K562 (cell line): ENCODE data around the gene RNF44. TPM values are rescaled to one million over a fixed set of nuclear protein-coding genes. Genes with fewer than 3 reads are reported as not detected.

Experiments used
- ID3 ChIP-seq, 2 experiments: fragments of 250-450 bp in 1 of 2; fragments of 450-650 bp in 1 of 2; sonication (Bioruptor Pico) in 1 of 2; IDR thresholded peaks; 2 replicates each; pipeline versions ENCODE4 v1.6.1 to v1.8.0; 2016 to 2021; ENCODE audit warnings: mild to moderate bottlenecking in 2 of 2, moderate library complexity in 2 of 2, missing compliant biosample characterization in 1 of 2, missing genetic modification characterization in 1 of 2
- ILK ChIP-seq: fragments of 450-650 bp; IDR thresholded peaks from 2 replicates; pipeline ENCODE4 v1.6.1; 2016; ENCODE audit warnings: missing genetic modification characterization, low read depth, mild to moderate bottlenecking, missing compliant biosample characterization, moderate library complexity, borderline replicate concordance
- MECOM ChIP-seq: fragments of 250-450 bp; sonication (Bioruptor Pico); IDR thresholded peaks from 2 replicates; pipeline ENCODE4 v1.8.0; 2022; ENCODE audit warnings: inconsistent platforms
- MYNN ChIP-seq, 2 experiments: sonication (generic); formaldehyde crosslinking in 1 of 2; IDR thresholded peaks; 2 replicates each; pipeline versions ENCODE4 v1.5.0 to v1.6.1; 2016 to 2020; ENCODE audit warnings: antibody characterized with exemption in 1 of 2, missing genetic modification reagents in 1 of 2
- SMARCC2 ChIP-seq: fragments of 450-650 bp; IDR thresholded peaks from 2 replicates; pipeline ENCODE4 v1.6.1; 2017; ENCODE audit warnings: antibody characterized with exemption, moderate library complexity, mild to moderate bottlenecking, low read depth
- STAT5A ChIP-seq: IDR thresholded peaks from 2 replicates; pipeline ENCODE4 v1.6.1; 2012; ENCODE audit warnings: low read length, inconsistent platforms, borderline replicate concordance
- THAP12 ChIP-seq: fragments of 250-450 bp; sonication (Bioruptor Pico); IDR thresholded peaks from 2 replicates; pipeline ENCODE4 v1.9.0; 2021; ENCODE audit warnings: mild to moderate bottlenecking, inconsistent platforms
- ZBTB49 ChIP-seq: sonication (generic); formaldehyde crosslinking; IDR thresholded peaks from 2 replicates; pipeline ENCODE4 v1.8.0; 2022; ENCODE audit warnings: missing genetic modification reagents, mild to moderate bottlenecking, borderline replicate concordance
- ZNF395 ChIP-seq: fragments of 200-800 bp; sonication (Bioruptor generic); IDR thresholded peaks from 2 replicates; pipeline ENCODE4 v1.6.1; 2017; ENCODE audit warnings: missing genetic modification characterization, missing compliant biosample characterization
- ZNF511 ChIP-seq: sonication (generic); formaldehyde crosslinking; IDR thresholded peaks from 2 replicates; pipeline ENCODE4 v1.8.0; 2022; ENCODE audit warnings: mild to moderate bottlenecking, missing genetic modification reagents
- polyA plus RNA-seq, 8 experiments: library from polyadenylated mRNA; depleted of rRNA in 4 of 8; stranded (reverse) in 5 of 8; unstranded in 3 of 8; fragments of >200 nt; fragmentation: Nextera tagmentation in 2 of 8; fragmentation: Illumina TruSeq in 1 of 8; extraction: Ambion mirVana in 2 of 8; extraction: Trizol in 1 of 8; gene quantifications; 2 replicates each; pipeline versions ENCODE4 v1.2.1 to v1.2.3, GENCODE V29; 2011 to 2014; ENCODE audit warnings: inconsistent platforms in 1 of 8, missing spikeins in 1 of 8
- total RNA-seq, 7 experiments: library from RNA; depleted of rRNA in 6 of 7; stranded (reverse); fragments of >200 nt in 6 of 7; fragmentation: Illumina TruSeq in 2 of 7; extraction: Trizol in 2 of 7; gene quantifications; 2 replicates each; pipeline versions ENCODE4 v1.2.1 to v1.2.3, GENCODE V29; 2011 to 2021; ENCODE audit warnings: low replicate concordance in 1 of 7
- TF ChIP-seq, protein P1 (sequence below): fragments of 450-650 bp; IDR thresholded peaks from 2 replicates; pipeline ENCODE4 v1.6.1; 2016; ENCODE audit warnings: mild to moderate bottlenecking
- TF ChIP-seq, protein P2 (sequence below), 2 experiments: fragments of 450-650 bp; IDR thresholded peaks; 2 replicates each; pipeline ENCODE4 v1.6.1; 2016

RNF44 gene
- total and polyA plus RNA-seq, 9 of the 15 experiments (the other 6 are each of a cell fraction or from before 2014, with no cell fraction given) = 1.6 to 82.6 (median 7.4) TPM

DNA sequence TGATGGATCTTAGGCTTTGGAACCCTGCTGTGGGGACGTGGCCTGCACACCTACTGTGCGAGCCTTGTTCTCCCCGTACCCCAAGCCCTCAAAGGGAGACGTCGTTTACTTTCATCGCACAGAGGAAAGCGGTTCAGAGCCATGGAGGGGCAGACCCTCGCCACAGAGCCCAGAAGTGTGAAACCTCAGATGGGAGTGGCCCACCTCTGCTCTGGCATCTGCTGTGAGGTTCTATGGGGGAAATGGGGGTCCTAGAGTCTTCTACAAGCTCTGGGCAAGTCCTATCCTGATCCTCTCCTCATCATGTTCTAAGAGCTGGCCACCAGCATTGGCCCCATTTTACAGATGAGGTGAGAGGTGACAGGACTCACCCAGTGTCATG, 3.7 kb upstream of the RNF44 start (continued):
- TF ChIP-seq ID3 (CRISPR knock-in tag; IDR thresholded peaks at IDR 0.05) (no peak), ID3 (tag; IDR thresholded peaks at IDR 0.05) (no peak), THAP12 (CRISPR knock-in tag) (no peak), MECOM (CRISPR knock-in tag) (0 out of 2 replicates have a peak, but pooled peaks have one; percentile 10), ILK (tag) (no peak), ZNF511 (CRISPR knock-in tag) (no peak), ZNF395 (CRISPR knock-in tag) (no peak), ZBTB49 (CRISPR knock-in tag) (no peak), SMARCC2 (no peak), MYNN (IDR thresholded peaks at IDR 0.05) (no peak), MYNN (CRISPR knock-in tag; IDR thresholded peaks at IDR 0.05) (no peak), STAT5A (no peak)
- TF ChIP-seq, protein P1, sequence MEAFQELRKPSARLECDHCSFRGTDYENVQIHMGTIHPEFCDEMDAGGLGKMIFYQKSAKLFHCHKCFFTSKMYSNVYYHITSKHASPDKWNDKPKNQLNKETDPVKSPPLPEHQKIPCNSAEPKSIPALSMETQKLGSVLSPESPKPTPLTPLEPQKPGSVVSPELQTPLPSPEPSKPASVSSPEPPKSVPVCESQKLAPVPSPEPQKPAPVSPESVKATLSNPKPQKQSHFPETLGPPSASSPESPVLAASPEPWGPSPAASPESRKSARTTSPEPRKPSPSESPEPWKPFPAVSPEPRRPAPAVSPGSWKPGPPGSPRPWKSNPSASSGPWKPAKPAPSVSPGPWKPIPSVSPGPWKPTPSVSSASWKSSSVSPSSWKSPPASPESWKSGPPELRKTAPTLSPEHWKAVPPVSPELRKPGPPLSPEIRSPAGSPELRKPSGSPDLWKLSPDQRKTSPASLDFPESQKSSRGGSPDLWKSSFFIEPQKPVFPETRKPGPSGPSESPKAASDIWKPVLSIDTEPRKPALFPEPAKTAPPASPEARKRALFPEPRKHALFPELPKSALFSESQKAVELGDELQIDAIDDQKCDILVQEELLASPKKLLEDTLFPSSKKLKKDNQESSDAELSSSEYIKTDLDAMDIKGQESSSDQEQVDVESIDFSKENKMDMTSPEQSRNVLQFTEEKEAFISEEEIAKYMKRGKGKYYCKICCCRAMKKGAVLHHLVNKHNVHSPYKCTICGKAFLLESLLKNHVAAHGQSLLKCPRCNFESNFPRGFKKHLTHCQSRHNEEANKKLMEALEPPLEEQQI = no peak
- TF ChIP-seq, protein P2, sequence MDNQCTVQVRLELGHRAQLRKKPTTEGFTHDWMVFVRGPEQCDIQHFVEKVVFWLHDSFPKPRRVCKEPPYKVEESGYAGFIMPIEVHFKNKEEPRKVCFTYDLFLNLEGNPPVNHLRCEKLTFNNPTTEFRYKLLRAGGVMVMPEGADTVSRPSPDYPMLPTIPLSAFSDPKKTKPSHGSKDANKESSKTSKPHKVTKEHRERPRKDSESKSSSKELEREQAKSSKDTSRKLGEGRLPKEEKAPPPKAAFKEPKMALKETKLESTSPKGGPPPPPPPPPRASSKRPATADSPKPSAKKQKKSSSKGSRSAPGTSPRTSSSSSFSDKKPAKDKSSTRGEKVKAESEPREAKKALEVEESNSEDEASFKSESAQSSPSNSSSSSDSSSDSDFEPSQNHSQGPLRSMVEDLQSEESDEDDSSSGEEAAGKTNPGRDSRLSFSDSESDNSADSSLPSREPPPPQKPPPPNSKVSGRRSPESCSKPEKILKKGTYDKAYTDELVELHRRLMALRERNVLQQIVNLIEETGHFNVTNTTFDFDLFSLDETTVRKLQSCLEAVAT (IDR thresholded peaks at IDR 0.05) = peak in 1 of 2 experiments; percentile 75; a peak in 2 of 4 replicates
